Osteocyte (in vitro differentiated cells): Measurements from ENCODE around the gene RXRA. TPM values are rescaled to one million over a fixed set of nuclear protein-coding genes. Genes with fewer than 3 reads are reported as not detected.

Experiments
- DNase-seq: peaks from one replicate; pipeline ENCODE4 v3.0.0; 2021; ENCODE audit warnings: mixed read lengths; ENCODE audit not compliant: unreplicated experiment; ENCODE audit errors: extremely low spot score
- H3K27ac Mint-ChIP-seq: one replicate; pipeline ENCODE4 v1.8.0; 2021; ENCODE audit warnings: mild to moderate bottlenecking, mixed read lengths; ENCODE audit not compliant: unreplicated experiment
- H3K27me3 Mint-ChIP-seq: one replicate; pipeline ENCODE4 v1.8.0; 2021; ENCODE audit warnings: mixed read lengths; ENCODE audit not compliant: unreplicated experiment
- H3K36me3 Mint-ChIP-seq: one replicate; pipeline ENCODE4 v1.8.0; 2021; ENCODE audit warnings: mixed read lengths; ENCODE audit not compliant: unreplicated experiment
- H3K4me1 Mint-ChIP-seq: one replicate; pipeline ENCODE4 v1.8.0; 2021; ENCODE audit warnings: mixed read lengths; ENCODE audit not compliant: unreplicated experiment
- H3K4me3 Mint-ChIP-seq: one replicate; pipeline ENCODE4 v1.8.0; 2021; ENCODE audit warnings: mild to moderate bottlenecking, moderate library complexity, mixed read lengths; ENCODE audit not compliant: unreplicated experiment
- H3K9me3 Mint-ChIP-seq: one replicate; pipeline ENCODE4 v1.8.0; 2021; ENCODE audit warnings: mixed read lengths; ENCODE audit not compliant: unreplicated experiment
- total RNA-seq: library from RNA; stranded (reverse); gene quantifications from 2 replicates; pipeline ENCODE4 v1.2.1, GENCODE V29; 2021
- TF ChIP-seq, protein P1 (sequence below): fragments of 200-600 bp; sonication (generic); IDR thresholded peaks from 2 replicates; pipeline ENCODE4 v1.5.0; 2021; ENCODE audit warnings: antibody characterized with exemption, mild to moderate bottlenecking, moderate library complexity

Gene RXRA
- total RNA-seq, 1 donor from 2014 or later, result 82.2 TPM

DNA sequence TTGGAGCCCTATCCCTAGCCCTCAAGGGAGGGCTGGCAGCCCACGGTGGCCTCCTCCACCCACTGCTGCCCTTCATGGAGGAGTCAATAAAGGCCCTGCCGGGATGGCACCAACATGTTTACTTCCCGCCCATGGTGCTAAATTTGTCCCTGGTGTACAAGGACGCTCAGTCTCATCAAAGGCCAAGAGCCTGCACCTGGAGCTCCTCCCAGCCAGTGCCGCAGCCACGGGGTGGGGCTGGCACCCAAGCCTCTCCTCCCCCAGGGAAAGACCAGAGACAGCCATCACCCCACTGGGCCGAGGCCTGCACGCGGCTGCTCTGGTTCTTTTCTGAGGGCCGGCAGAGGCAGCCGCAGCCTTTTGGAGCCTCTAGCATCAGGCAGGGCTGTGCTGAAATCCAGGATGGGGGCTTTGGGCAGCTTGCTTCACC lies 34.8 kb upstream of the RXRA start:
- Mint-ChIP-seq H3K9me3 (no peaks in the 10 kb centered on the region), H3K4me3 (no peak overlapping the region), H3K27ac (no peak overlapping the region), H3K36me3 (no peaks in the 10 kb centered on the region), H3K27me3 (no peaks in the 10 kb centered on the region), H3K4me1 (peaks cover 18% of the 10 kb centered on the region)
- TF ChIP-seq, protein P1, sequence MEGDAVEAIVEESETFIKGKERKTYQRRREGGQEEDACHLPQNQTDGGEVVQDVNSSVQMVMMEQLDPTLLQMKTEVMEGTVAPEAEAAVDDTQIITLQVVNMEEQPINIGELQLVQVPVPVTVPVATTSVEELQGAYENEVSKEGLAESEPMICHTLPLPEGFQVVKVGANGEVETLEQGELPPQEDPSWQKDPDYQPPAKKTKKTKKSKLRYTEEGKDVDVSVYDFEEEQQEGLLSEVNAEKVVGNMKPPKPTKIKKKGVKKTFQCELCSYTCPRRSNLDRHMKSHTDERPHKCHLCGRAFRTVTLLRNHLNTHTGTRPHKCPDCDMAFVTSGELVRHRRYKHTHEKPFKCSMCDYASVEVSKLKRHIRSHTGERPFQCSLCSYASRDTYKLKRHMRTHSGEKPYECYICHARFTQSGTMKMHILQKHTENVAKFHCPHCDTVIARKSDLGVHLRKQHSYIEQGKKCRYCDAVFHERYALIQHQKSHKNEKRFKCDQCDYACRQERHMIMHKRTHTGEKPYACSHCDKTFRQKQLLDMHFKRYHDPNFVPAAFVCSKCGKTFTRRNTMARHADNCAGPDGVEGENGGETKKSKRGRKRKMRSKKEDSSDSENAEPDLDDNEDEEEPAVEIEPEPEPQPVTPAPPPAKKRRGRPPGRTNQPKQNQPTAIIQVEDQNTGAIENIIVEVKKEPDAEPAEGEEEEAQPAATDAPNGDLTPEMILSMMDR, result no peak
- no peak for DNase-seq

DNA sequence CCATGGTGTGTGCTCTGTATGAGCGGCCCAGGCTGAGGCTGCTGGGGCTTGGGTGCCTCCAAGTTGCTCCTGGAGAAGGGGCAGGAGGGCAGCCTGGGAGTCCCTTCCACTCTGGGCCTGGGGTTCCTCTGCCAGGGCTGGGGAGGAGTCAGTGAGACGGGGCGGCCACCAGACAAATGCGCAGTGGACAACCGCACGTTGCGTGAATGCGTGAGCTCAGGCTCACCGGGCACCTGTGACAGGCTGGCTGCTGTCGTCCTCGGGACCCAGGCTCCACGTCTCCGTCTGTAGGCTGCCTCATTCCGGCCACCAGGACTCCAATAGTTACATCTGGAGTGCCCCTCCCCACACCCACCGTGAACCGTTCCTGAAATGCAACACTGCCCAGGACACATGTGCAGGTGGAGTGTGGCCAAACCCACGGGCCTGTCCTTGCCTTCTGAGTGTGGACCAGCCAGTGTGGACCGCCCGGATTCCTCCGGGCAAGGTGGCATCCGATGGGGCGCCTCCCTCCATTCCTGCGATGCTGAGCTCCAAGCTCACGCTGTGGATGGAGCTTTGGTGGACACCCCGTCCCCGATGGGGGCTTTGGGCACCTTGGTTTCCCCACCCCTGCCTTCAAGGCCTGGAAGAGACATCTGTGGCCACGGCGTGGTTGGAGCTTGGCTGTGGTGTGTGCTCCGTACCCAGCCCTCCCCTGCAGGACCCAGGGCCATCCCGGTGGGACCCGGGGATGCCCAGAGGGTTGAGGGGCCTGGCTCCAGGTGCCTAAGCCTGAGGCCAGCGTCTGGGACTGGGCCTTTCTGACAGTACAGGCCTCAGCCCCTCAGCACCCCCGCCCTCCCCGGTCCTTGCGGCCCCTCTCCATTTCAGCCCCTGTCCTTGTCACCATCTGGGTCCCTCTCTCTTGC lies 34.0 kb upstream of the RXRA start:
- no peak for DNase-seq
- no peaks in the 10 kb centered on the region for H3K9me3 Mint-ChIP-seq
- no peak overlapping the region for H3K27ac Mint-ChIP-seq
- H3K4me3 Mint-ChIP-seq, result no peak overlapping the region
- H3K36me3 Mint-ChIP-seq, result no peaks in the 10 kb centered on the region
- peaks cover 14% of the 10 kb centered on the region for H3K4me1 Mint-ChIP-seq
- TF ChIP-seq, protein P1, result no peak
- H3K27me3 Mint-ChIP-seq, result no peaks in the 10 kb centered on the region

DNA sequence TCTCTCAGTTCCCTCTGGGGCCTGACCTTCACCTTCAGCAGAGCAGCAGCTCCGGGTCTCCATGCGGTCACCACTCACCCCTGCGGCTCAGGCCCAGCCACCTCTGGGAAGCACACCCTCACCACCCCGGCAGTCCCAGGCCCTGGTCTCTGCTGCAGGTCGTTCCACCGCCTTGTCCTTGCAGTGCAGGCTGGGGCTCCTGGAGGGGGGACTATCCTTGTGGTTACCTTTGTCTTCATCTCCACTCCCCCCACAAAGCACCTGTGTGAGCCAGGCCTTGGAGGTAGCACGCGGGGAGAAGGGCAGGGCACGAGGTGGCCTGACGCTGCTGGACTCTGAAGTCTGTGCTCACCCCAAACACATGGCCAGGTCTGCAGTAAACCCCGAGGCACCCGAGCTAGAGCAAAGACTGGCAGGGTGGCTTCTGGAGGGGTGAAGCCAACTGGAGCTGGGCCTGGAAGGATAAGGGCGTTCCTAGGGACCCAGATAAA lies 33.2 kb upstream of the RXRA start:
- Mint-ChIP-seq H3K4me3 (no peak overlapping the region), H3K4me1 (peaks cover 15% of the 10 kb centered on the region), H3K27me3 (no peaks in the 10 kb centered on the region), H3K36me3 (no peaks in the 10 kb centered on the region), H3K27ac (no peak overlapping the region), H3K9me3 (no peaks in the 10 kb centered on the region)
- DNase-seq, result no peak
- TF ChIP-seq, protein P1, result no peak

DNA sequence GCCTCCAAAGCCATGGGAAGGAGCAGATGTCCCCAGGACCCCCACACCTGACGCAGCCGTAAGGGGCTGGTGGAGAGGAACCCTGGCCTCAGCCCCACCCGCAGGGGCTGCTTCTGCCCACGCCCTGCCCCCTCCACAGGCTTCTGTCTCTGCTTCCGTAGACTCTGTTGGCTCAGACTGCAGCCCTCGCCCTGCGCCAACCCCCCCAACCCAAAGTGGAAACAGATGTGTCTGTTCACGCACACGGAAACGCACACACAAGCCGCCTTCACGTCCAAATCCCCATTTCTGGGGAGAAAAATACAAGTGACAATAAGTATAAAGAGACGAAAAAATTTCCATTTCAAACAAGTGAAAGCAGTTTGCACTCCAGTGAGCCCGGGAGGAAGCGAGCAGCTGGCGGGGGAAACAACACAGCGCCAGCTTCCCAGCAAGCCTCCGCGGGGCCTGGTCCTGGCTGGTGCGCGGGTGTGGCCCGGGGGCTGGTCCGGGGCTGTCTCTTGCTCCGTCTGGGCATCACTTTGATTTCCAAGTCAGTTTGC lies 32.6 kb upstream of the RXRA start:
- Mint-ChIP-seq H3K9me3 (no peaks in the 10 kb centered on the region), H3K4me3 (peak overlapping the region; percentile 50)
- TF ChIP-seq, protein P1, result no peak

More for the DNA sequence above, 32.6 kb upstream of the RXRA start:
- no peak for DNase-seq
- Mint-ChIP-seq H3K4me1 (peaks cover 19% of the 10 kb centered on the region), H3K36me3 (no peaks in the 10 kb centered on the region), H3K27ac (peak overlapping the region; percentile 83), H3K27me3 (no peaks in the 10 kb centered on the region)
